Stimulated activated CD8-positive, alpha-beta memory T cell treated with anti-CD3 and anti-CD28 coated beads, Interleukin-4, amount 100 ng/mL, for 4 hours (primary cell): Measurements from ENCODE around the gene SH3TC1.

Experiments
- DNase-seq, 2 donors: peaks; one replicate each; pipeline ENCODE4 v3.0.0-alpha.2; 2020; ENCODE audit warnings: low read depth in 2 of 2, low spot score in 1 of 2

SH3TC1 gene

DNA sequence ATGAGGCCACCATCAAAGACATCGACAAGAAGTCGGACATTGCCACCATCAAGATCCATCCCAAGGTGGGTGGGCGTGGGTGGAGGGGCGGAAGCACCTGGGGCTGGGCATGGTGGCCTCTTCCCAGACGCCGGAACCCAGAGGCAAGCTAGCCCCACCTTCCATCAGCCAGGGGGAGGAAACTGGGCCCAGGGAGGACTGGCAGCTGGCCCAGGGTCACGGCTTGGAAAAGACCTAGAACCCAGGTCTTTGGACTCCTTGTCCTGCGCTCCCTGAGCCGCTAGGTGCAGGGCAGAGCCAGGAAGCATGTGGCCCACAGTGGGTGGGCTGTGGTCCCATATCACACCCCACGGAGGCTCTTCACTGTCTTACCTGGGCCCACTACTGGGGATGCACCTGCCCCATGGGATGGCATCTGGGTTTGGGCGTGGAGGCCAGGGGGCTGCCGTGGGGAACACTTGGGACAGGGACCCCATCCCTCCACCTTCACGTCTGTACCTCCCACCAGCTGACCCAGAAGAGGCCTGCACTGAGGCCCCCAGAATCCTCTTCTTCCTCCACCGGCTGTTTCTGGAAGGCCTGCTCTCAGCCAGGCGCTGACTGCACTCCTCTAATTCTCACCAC lies 87.7 kb downstream of the SH3TC1 start:
- no peak for DNase-seq

GRCh38 chr4:8287343-8288280 lies 88.5 kb downstream of the SH3TC1 start:
- DNase-seq: no peak

DNA sequence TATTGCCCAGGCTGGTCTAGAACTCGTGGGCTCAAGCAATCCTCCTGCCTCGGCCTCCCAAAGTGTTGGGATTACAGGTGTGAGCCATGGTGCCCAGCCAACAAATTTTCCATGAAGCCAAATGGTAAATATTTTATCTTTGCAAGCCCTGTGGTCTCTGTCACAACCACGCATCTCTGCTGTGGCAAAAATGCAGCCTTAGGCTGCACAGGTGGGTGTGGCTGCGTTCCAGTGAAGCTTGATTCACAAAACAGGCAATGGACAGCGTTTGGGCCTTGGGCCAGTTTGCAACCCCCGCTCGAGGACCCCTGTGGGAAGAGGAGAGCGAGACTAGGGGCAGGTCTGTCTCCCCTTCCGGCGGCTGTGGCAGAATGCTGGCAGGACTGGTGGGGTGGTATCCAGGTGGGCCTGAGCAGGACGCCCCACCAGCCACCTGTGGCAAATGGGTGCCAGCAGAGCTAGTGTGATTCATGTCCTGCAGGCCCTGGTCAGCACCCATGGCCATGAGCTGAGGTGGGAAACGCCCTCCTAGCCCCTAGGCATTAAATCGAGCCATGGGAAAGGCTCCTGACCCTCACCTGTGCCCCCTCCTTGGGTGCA lies 90.2 kb downstream of the SH3TC1 start:
- no peak for DNase-seq

DNA sequence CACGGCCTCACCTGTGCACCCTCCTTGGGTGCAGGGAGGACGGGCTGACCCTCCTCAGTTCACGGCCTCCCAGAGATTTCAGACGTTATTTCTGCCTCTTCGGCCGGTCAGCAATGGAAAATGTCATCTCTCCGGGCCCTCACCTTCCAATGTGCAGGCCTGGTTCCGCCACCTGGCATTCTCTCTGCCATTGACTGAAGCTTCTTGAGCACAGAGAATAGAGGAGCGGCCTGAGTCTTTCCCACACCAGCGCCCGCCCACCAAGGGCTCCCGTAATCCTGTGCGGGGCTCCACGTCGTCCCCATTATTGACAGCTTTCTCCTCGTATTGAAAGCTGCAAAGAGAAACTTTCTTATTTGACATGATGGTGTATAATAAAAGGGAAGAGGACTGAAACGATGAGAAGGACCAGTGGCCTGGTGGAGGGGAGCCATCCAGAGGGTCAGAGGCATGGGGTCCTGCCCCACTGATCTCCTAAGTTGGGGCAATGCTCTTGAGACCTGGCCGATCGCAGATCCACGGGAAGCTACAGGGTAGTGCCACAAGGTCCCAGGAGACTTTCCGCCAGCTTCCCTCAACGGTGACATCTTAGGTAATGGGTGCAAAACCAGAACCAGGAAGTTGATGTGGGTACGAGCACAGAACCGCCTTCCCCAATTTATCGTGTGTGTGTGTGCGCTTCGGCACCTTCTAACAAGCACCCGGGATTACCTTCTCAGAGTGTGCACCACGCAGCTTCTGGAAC lies 91.0 kb downstream of the SH3TC1 start:
- DNase-seq: no peak

DNA sequence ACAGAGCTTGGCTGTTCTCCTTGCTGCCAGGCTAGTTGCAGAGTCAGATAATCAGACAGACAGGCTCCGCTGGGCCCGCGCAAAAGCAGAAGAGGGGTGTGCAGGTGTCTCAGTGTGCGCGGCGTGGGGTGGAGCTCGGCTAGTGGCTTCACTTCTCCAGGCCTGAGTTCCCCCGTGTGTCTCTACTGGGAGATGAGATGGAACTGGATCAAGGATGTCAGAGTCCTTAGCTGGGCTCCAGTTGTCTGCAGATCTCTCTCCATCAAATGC lies 91.5 kb downstream of the SH3TC1 start:
- DNase-seq: no peak
